Prostate gland (tissue), 2 donors: Measurements from ENCODE around the gene MBOAT1. TPM values are rescaled to one million over a fixed set of nuclear protein-coding genes. Genes with fewer than 3 reads are reported as not detected.

ENCODE experiments used
- DNase-seq: peaks from one replicate; pipeline ENCODE4 v3.0.0-alpha.2; 2019; ENCODE audit warnings: low spot score
- H3K27ac ChIP-seq, 2 donors: fragments of 200-600 bp; sonication (generic); 2 replicates each; pipeline ENCODE4 v1.5.1; 2017 to 2019
- H3K27me3 ChIP-seq: fragments of 200-600 bp; sonication (generic); replicated peaks from 2 replicates; pipeline ENCODE4 v1.5.1; 2019; ENCODE audit not compliant: insufficient read depth
- H3K36me3 ChIP-seq, 2 donors: fragments of 200-600 bp; sonication (generic); 1 replicate in 1 of 2; 2 replicates in 1 of 2; pipeline versions ENCODE4 v1.5.1 to v1.8.1; 2017 to 2019
- H3K4me1 ChIP-seq: fragments of 200-600 bp; sonication (generic); replicated peaks from 2 replicates; pipeline ENCODE4 v1.5.1; 2019
- H3K4me3 ChIP-seq, 2 donors: fragments of 200-600 bp; sonication (generic); 2 replicates each; pipeline ENCODE4 v1.5.1; 2017 to 2019
- H3K9me3 ChIP-seq: fragments of 200-600 bp; sonication (generic); 2 replicates; pipeline ENCODE4 v1.5.1; 2017
- CTCF ChIP-seq, 4 experiments: fragments of 200-600 bp in 2 of 4; fragments of 450-650 bp in 2 of 4; sonication (generic) in 2 of 4; IDR thresholded peaks; 1 replicate in 3 of 4; 2 replicates in 1 of 4; pipeline ENCODE4 v1.5.1; 2016 to 2019; ENCODE audit warnings: antibody characterized with exemption in 4 of 4, mild to moderate bottlenecking in 2 of 4, moderate library complexity in 2 of 4
- POLR2A ChIP-seq: fragments of 450-650 bp; IDR thresholded peaks from one replicate; pipeline ENCODE4 v1.6.1; 2016; ENCODE audit warnings: antibody characterized with exemption, mild to moderate bottlenecking
- POLR2AphosphoS5 ChIP-seq: sonication (generic); formaldehyde crosslinking; IDR thresholded peaks from one replicate; pipeline ENCODE4 v1.6.1; 2017; ENCODE audit warnings: antibody characterized with exemption
- WGBS: methylation state at CpG from one replicate; pipeline ENCODE4 v1.1.5; 2018; 5-methylcytosine and 5-hydroxymethylcytosine counted together
- intact Hi-C: fragments of 100-400 bp; cut with DNase I; formaldehyde crosslinking; loops from one replicate; pipeline ENCODE4 v1.14.2; 2022
- total RNA-seq, 2 donors: library from RNA; depleted of rRNA; stranded (reverse); fragments of >200 nt; gene quantifications; one replicate each; pipeline ENCODE4 v1.1.0, GENCODE V29; 2016

The MBOAT1 gene
- total RNA-seq, 2 donors from 2014 or later = 8.6 to 14.1 TPM

GRCh38 chr6:20178327-20178726, 33.9 kb downstream of the MBOAT1 start:
- DNase-seq = no peak
- Histone ChIP-seq H3K4me3 (no peak overlapping the region), H3K27ac (no peak overlapping the region), H3K27me3 (no peaks in the 10 kb centered on the region), H3K4me1 (peaks cover 3% of the 10 kb centered on the region), H3K9me3 (no peaks in the 10 kb centered on the region), H3K36me3 (no peaks in the 10 kb centered on the region)
- TF ChIP-seq POLR2A = no peak
- TF ChIP-seq CTCF (IDR thresholded peaks at IDR 0.05) = no peak
- TF ChIP-seq POLR2AphosphoS5 = no peak
- intact Hi-C loops = no loop called here
- WGBS = 89% methylated on average over 2 of the region's 2 CpGs

GRCh38 chr6:20175810-20176410, 36.4 kb downstream of the MBOAT1 start:
- TF ChIP-seq CTCF (IDR thresholded peaks at IDR 0.05) (no peak), POLR2A (no peak), POLR2AphosphoS5 (no peak)
- H3K36me3 ChIP-seq = no peaks in the 10 kb centered on the region
- H3K4me3 ChIP-seq = no peak overlapping the region
- no peaks in the 10 kb centered on the region for H3K9me3 ChIP-seq
- no peak overlapping the region for H3K27ac ChIP-seq
- intact Hi-C loops = no loop called here
- DNase-seq = no peak
- H3K4me1 ChIP-seq = no peaks in the 10 kb centered on the region
- no peaks in the 10 kb centered on the region for H3K27me3 ChIP-seq
- WGBS = 99% methylated on average over 4 of the region's 4 CpGs

- Histone ChIP-seq H3K4me3 (no peak overlapping the region), H3K27ac (no peak overlapping the region), H3K27me3 (no peaks in the 10 kb centered on the region), H3K4me1 (no peaks in the 10 kb centered on the region), H3K9me3 (no peaks in the 10 kb centered on the region), H3K36me3 (no peaks in the 10 kb centered on the region)
- WGBS = 71% methylated on average over 13 of the region's 13 CpGs
- intact Hi-C loops = no loop called here
- TF ChIP-seq POLR2A (no peak), CTCF (IDR thresholded peaks at IDR 0.05) (no peak), POLR2AphosphoS5 (no peak)
- no peak for DNase-seq
Observed at GRCh38 chr6:20173833-20174792, 38.2 kb downstream of the MBOAT1 start.

GRCh38 chr6:20172842-20173456, 39.3 kb downstream of the MBOAT1 start:
- H3K4me3 ChIP-seq = no peak overlapping the region
- no peaks in the 10 kb centered on the region for H3K9me3 ChIP-seq
- 90% methylated on average over 3 of the region's 3 CpGs for WGBS
- intact Hi-C loops = no loop called here
- H3K27ac ChIP-seq = no peak overlapping the region
- DNase-seq = no peak
- no peaks in the 10 kb centered on the region for H3K27me3 ChIP-seq
- TF ChIP-seq CTCF (IDR thresholded peaks at IDR 0.05) = no peak
- TF ChIP-seq POLR2A = no peak
- no peak for TF ChIP-seq POLR2AphosphoS5
- H3K36me3 ChIP-seq = no peaks in the 10 kb centered on the region
- H3K4me1 ChIP-seq = no peaks in the 10 kb centered on the region
